Small intestine (tissue), 7 donors: Measurements from ENCODE around the gene HSPA12A. TPM values are rescaled to one million over a fixed set of nuclear protein-coding genes. Genes with fewer than 3 reads are reported as not detected.
A peak's percentile ranks its signal among the peaks of the same experiment; 100 is the strongest.

Experiments used
- DNase-seq, 2 donors: peaks; one replicate each; pipeline versions ENCODE4 v3.0.0 to v3.0.0-alpha.2; 2013
- FAIRE-seq: peaks from 2 replicates; lab custom pipeline; 2012; peaks lifted over from hg19 to GRCh38; lab: Jason Lieb, UNC
- H3K27ac ChIP-seq, 3 donors: one replicate each; pipeline ENCODE4 v1.5.1; 2013; ENCODE audit warnings: low read length in 2 of 3, mild to moderate bottlenecking in 2 of 3, control low read depth in 1 of 3, inconsistent platforms in 1 of 3, low read depth in 1 of 3, moderate library complexity in 1 of 3
- H3K27me3 ChIP-seq, 3 donors: one replicate each; pipeline ENCODE4 v1.6.1; 2013; ENCODE audit warnings: low read length in 3 of 3, inconsistent platforms in 1 of 3; ENCODE audit not compliant: control insufficient read depth in 3 of 3, insufficient read depth in 3 of 3
- H3K36me3 ChIP-seq, 3 donors: one replicate each; pipeline ENCODE4 v1.6.1; 2013; ENCODE audit warnings: low read length in 3 of 3, inconsistent platforms in 1 of 3, low read depth in 1 of 3, mild to moderate bottlenecking in 1 of 3, moderate library complexity in 1 of 3; ENCODE audit not compliant: control insufficient read depth in 3 of 3, insufficient read depth in 2 of 3
- H3K4me1 ChIP-seq, 3 donors: one replicate each; pipeline ENCODE4 v1.6.1; 2013; ENCODE audit warnings: low read length in 2 of 3, inconsistent platforms in 1 of 3, low read depth in 1 of 3, mild to moderate bottlenecking in 1 of 3, moderate library complexity in 1 of 3; ENCODE audit not compliant: control insufficient read depth in 3 of 3, insufficient read depth in 2 of 3
- H3K4me3 ChIP-seq, 3 donors: one replicate each; pipeline ENCODE4 v1.5.1; 2013; ENCODE audit warnings: low read length in 3 of 3, control low read depth in 1 of 3, inconsistent platforms in 1 of 3, low read depth in 1 of 3, mild to moderate bottlenecking in 1 of 3, moderate library complexity in 1 of 3
- H3K9me3 ChIP-seq, 2 donors: one replicate each; pipeline ENCODE4 v1.6.1; 2013; ENCODE audit warnings: low read depth in 1 of 2, low read length in 1 of 2; ENCODE audit not compliant: control insufficient read depth in 2 of 2, insufficient read depth in 1 of 2
- WGBS, 3 donors: extraction: QIAGEN DNeasy Blood & Tissue Kit; methylation state at CpG; one replicate each; pipeline ENCODE4 v1.1.7; 2013; 5-methylcytosine and 5-hydroxymethylcytosine counted together
- polyA plus RNA-seq, 4 donors: library from polyadenylated mRNA; stranded (reverse) in 3 of 4; unstranded in 1 of 4; fragments of 200-250 nt in 3 of 4; fragments of 120-200 nt in 1 of 4; gene quantifications; one replicate each; pipeline versions ENCODE4 v1.2.1 to v1.2.3, GENCODE V29; 2013
- donor health status: healthy with polysubstance abuse.
- donor health status: control.
- donor health status: control.
- donor health status: Bipolar disorder and iron deficiency.
- donor health status: healthy.

The HSPA12A gene
- polyA plus RNA-seq, 4 donors: 0.54 to 8.8 (median 2.2) TPM

DNA sequence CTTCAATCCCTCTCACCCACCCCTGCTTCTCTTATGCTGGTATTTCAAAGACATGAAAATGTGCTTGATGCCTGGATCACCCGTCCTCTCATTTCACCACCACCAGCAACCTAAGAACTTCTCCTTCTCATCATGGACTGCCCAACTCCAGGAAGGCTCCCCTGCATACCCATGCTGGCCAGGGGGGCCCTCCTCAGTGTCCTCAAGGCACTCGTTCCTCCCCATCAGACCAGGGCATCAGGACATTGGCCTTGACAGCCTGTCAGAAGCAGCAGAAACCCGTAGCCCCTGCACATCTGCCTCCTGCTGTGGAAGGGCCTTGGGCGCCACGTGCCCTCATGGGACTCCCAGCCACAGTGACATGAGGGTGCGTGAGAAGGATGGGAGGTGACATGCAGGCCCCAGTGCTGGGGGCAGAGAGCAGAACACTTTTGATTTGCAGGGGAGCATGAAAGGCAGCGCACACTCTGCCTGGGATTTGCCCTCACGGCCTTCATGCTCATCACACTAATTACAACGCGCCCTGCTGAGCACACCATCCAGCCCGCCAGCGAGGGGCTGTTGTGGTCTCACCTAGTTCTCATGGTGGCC, 1.9 kb upstream of the HSPA12A start:
- FAIRE-seq: no peak
- DNase-seq: no peak
- Histone ChIP-seq H3K4me3 (no peak overlapping the region), H3K36me3 (no peaks in the 10 kb centered on the region), H3K27ac (no peak overlapping the region), H3K4me1 (peaks cover 0 to 13% (median 0%) of the 10 kb centered on the region in 3 donors), H3K27me3 (peaks cover 3 to 41% (median 6%) of the 10 kb centered on the region in 3 donors), H3K9me3 (peaks cover 0 to 9% of the 10 kb centered on the region in 2 donors)
- 78 to 87% (median 87%) methylated on average over 12 of the region's 12 CpGs for WGBS, 3 donors

DNA sequence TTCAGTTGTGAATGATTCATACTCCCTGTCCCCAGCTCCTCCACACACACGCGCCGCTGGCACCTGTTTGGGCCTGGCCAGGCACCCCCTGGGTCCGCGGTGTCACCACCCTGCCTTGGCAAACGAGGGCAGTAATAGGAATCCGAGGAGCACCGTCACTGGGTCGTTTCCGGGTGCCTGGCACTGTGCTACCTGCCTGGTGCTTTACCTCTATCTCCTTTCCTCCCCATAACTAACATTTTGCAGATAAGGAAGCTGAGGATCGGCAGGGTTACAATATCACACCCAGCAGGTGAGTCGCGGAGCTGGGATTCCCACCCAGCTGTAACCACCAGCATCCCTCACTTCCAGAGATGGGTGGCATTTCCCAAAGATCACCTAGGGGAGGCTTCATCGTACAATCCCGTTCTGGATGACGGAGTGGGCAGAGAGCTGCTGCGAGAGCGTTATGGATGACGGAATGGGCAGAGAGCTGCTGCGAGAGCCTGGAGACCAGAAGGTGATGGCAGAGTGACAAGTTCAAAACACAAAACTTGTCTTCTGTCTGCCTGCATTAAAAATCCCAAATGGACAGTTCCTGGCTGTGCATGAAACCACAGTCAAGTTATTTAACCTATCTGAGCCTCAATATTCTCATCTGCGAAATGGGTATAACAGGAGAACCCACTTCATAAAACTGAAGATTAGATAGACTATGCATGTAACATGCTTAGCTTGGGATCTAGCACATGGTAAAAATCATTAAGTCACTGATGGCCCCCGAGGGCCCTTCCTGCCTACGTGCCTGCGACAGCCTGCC, 1.1 kb upstream of the HSPA12A start:
- H3K36me3 ChIP-seq: no peaks in the 10 kb centered on the region
- peaks cover 0 to 13% (median 0%) of the 10 kb centered on the region in 3 donors for H3K4me1 ChIP-seq
- H3K27me3 ChIP-seq: peaks cover 3 to 45% (median 8%) of the 10 kb centered on the region in 3 donors
- 32 to 45% (median 38%) methylated on average over 24 of the region's 24 CpGs for WGBS, 3 donors
- DNase-seq: peak in 1 of 2 donors; percentile 27
- peaks cover 0 to 3% of the 10 kb centered on the region in 2 donors for H3K9me3 ChIP-seq
- no peak for FAIRE-seq
- H3K4me3 ChIP-seq: peak overlapping the region in 2 of 3 donors; percentile 42 to 58
- no peak overlapping the region for H3K27ac ChIP-seq

DNA sequence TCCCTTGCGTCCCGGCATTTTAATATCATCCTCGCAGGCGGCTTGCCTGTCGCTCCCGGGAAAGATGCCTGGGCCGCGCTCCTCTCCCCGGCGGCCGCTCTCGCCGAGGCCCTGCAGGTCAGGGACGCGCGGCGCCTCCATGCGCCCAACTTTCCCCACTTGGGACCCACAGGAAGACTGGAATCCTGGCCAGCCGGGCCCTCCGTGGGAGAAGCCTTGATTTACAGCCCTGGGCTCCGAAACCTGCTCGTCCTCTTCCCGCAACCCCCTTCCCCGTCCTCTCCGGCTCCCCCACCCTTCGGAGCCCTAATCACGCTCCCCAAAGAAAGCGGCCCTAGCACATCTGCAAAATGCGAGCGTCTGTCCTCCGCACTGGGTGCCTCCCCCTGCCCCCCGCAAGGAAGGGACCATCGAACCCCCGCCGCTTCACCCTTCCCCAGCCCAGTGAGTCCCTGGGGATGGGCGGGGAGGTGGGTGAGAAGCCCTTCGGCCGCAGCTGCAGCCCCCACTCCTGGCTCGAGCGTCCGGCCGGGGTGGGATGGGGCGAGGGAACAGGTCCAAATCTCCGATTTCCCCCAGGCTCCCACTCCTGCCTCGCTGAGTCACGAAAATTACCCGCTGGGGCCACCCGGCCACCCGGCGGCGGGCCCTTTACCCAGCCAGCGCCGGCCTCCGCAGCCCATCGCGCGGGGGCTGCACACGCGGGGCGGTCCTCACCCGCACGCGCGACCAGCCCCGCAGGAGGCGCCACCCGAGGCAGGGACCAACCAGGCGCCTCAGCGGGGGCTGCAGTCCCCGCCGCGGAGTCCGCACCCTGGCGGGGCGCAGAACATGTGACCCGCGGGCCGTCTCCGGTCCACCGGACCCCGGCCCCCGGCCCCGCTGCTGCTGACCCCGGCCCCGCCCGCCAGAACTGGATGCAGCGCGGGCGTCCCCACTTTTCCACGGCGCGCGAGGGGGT, 695 bp downstream of the HSPA12A start:
- WGBS, 3 donors: 1 to 2% (median 1%) methylated on average over 60 to 92 of the region's 93 CpGs
- FAIRE-seq (no peak), DNase-seq (peak in 1 of 2 donors; percentile 22)
- H3K9me3 ChIP-seq: no peaks in the 10 kb centered on the region
- peak overlapping the region in 1 of 3 donors; percentile 62 for H3K27ac ChIP-seq
- no peaks in the 10 kb centered on the region for H3K36me3 ChIP-seq
- peaks cover 5 to 47% (median 8%) of the 10 kb centered on the region in 3 donors for H3K27me3 ChIP-seq
- H3K4me3 ChIP-seq: peak overlapping the region; percentile 41 to 58 (median 51)
- H3K4me1 ChIP-seq: peaks cover 0 to 13% (median 0%) of the 10 kb centered on the region in 3 donors

DNA sequence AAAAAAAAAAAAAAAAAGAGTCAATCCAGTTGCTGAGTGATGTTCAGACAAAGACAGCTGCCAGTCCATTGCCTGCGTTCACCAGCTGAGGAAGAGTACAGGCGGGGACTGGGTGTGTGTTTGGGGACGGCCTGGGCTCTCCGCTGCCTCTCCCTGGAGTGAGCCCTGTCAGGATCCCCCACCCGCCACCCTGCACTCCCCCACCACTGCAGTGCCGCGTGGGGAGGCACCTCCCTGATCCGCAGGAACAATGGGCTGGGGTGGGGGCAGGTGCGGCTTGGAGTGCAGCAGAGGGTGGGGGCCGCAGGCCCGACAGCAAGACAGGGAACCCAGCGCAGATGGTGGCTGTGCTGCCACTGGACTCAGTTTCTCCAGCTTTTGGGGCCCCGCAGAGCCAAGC, 1.4 kb downstream of the HSPA12A start:
- H3K4me3 ChIP-seq: peak overlapping the region in 1 of 3 donors; percentile 51
- H3K27ac ChIP-seq: no peak overlapping the region
- peaks cover 5 to 49% (median 8%) of the 10 kb centered on the region in 3 donors for H3K27me3 ChIP-seq
- no peak for FAIRE-seq
- no peaks in the 10 kb centered on the region for H3K9me3 ChIP-seq
- peaks cover 0 to 13% (median 0%) of the 10 kb centered on the region in 3 donors for H3K4me1 ChIP-seq
- WGBS, 3 donors: 11 to 28% (median 26%) methylated on average over 11 to 13 of the region's 13 CpGs
- H3K36me3 ChIP-seq: no peaks in the 10 kb centered on the region
- no peak for DNase-seq

DNA sequence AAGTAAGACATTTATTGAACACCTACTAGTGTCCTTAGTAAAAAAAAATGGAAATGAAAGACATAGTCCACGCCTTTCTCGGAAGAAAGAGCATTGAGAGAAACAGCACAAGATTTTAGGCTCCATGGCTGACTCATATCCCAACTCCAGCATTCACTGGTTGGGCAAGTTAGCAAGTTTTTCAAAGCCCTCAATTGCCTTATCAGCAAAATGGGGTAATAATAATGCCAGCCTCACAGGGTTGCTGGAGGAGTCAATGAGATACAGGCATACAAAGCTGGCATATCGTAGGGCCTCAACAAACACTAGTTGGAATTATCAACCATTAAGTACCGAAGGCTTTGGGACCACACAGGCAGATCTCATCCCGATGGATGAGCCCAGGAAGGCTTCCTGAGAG, 4.0 kb downstream of the HSPA12A start:
- DNase-seq: no peak
- no peaks in the 10 kb centered on the region for H3K9me3 ChIP-seq
- peaks cover 2 to 37% (median 5%) of the 10 kb centered on the region in 3 donors for H3K27me3 ChIP-seq
- H3K4me1 ChIP-seq: peaks cover 0 to 10% (median 0%) of the 10 kb centered on the region in 3 donors
- no peak overlapping the region for H3K4me3 ChIP-seq
- H3K27ac ChIP-seq: no peak overlapping the region
- no peak for FAIRE-seq
- WGBS, 3 donors: 89 to 92% (median 90%) methylated on average over 5 of the region's 5 CpGs
- H3K36me3 ChIP-seq: no peaks in the 10 kb centered on the region

DNA sequence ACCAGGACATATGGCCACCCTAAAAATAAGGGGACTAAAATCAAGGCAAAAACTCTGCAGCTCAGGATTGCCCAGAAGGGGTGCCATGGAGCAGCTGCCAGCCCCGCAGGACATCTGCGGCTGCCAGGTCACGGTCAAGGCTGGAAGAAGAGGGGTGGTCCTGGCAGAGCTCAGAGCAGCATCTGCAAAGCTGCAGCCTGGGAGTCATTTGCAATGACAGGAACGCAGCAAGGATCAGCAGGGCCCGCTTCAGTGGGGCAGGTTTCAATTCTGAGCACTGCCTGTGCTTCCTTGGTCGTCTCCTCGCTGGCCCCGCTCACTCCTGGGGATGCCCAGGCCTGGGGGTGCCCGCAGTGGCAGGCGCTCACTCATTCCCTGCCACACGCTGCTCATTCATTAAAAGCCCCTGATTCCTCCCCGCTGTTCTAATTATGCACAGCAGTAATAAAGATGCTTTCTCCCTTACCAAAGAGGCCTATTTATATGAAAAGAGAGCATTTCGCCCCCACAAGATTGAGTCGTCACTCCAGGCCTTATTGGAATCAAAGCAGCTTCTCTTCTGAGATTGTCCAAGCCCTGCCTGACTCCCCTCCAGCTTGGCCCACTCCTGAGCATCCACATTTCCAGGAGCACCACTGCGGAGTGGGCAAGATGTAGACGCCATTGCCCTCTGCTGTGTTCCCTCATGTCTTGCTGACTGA, 4.6 kb downstream of the HSPA12A start:
- Histone ChIP-seq H3K27me3 (peaks cover 2 to 33% (median 5%) of the 10 kb centered on the region in 3 donors), H3K4me1 (peaks cover 0 to 6% (median 0%) of the 10 kb centered on the region in 3 donors), H3K9me3 (no peaks in the 10 kb centered on the region), H3K4me3 (no peak overlapping the region), H3K36me3 (no peaks in the 10 kb centered on the region), H3K27ac (no peak overlapping the region)
- FAIRE-seq (no peak), DNase-seq (no peak)
- WGBS, 3 donors: 75 to 82% (median 81%) methylated on average over 15 to 16 of the region's 16 CpGs

DNA sequence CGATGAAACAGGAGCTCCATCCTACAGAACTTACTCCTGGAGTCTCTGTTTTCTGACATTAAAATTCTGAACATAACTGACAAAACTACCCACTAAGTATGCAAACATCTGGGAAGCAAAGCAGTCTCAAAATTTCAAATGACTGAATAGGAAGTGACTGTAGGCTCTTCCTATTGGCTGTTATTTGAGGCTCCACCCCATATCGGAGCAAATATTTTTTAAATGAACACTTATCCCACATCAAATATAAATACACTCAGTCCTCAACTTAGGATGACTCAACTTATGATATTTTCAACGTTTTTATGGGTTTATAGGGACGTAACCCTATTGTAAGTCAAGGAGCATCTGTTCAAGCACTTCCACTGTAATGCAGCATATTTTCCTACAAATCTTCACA, 8.8 kb downstream of the HSPA12A start:
- WGBS, 3 donors: 68 to 71% (median 70%) methylated on average over 4 of the region's 4 CpGs

More for the DNA sequence above, 8.8 kb downstream of the HSPA12A start:
- Histone ChIP-seq H3K4me3 (no peak overlapping the region), H3K27ac (no peak overlapping the region), H3K9me3 (no peaks in the 10 kb centered on the region), H3K4me1 (no peaks in the 10 kb centered on the region), H3K36me3 (no peaks in the 10 kb centered on the region), H3K27me3 (peaks cover 0 to 5% (median 2%) of the 10 kb centered on the region in 3 donors)
- FAIRE-seq (no peak), DNase-seq (no peak)
